H1 (cell line): Measurements from ENCODE around the gene MORN4. TPM values are rescaled to one million over a fixed set of nuclear protein-coding genes. Genes with fewer than 3 reads are reported as not detected.

Experiments used
- CTCF ChIA-PET: fragments of 300-600 bp; sonication (Branson Sonifier 250); formaldehyde crosslinking; loops from one replicate; lab custom pipeline; 2021; ENCODE audit not compliant: partially characterized antibody; lab: Charles Lee
- POLR2A ChIA-PET: fragments of 300-600 bp; sonication (Branson Sonifier 250); formaldehyde crosslinking; loops from one replicate; lab custom pipeline; 2021; ENCODE audit warnings: inconsistent platforms; ENCODE audit not compliant: partially characterized antibody; lab: Charles Lee
- DNase-seq, 2 experiments: peaks; one replicate each; pipeline versions ENCODE4 v3.0.0 to v3.0.0-alpha.2; 2010 to 2022; ENCODE audit warnings: low spot score in 2 of 2, low read depth in 1 of 2, mixed read lengths in 1 of 2
- FAIRE-seq: peaks from 2 replicates; lab custom pipeline; 2011; peaks lifted over from hg19 to GRCh38; lab: Jason Lieb, UNC
- H2AFZ ChIP-seq: 2 replicates; pipeline ENCODE4 v1.8.1; 2012; ENCODE audit warnings: low read length, inconsistent platforms
- H2AK5ac ChIP-seq: 2 replicates; pipeline ENCODE4 v1.6.1; 2013; ENCODE audit warnings: low read depth, low read length
- H2BK120ac ChIP-seq: replicated peaks from 2 replicates; pipeline ENCODE3; 2013; ENCODE audit warnings: low read depth, low read length, inconsistent platforms
- H2BK12ac ChIP-seq: 2 replicates; pipeline ENCODE4 v1.6.1; 2013; ENCODE audit warnings: low read depth, low read length
- H2BK15ac ChIP-seq: 2 replicates; pipeline ENCODE4 v1.6.1; 2013; ENCODE audit warnings: low read length
- H2BK20ac ChIP-seq: 2 replicates; pipeline ENCODE4 v1.6.1; 2013; ENCODE audit warnings: low read length
- H2BK5ac ChIP-seq: 2 replicates; pipeline ENCODE4 v1.6.1; 2013; ENCODE audit warnings: low read depth, low read length
- H3K14ac ChIP-seq: 2 replicates; pipeline ENCODE4 v1.6.1; 2013; ENCODE audit warnings: inconsistent platforms; ENCODE audit not compliant: insufficient read length
- H3K18ac ChIP-seq: 2 replicates; pipeline ENCODE4 v1.6.1; 2013; ENCODE audit warnings: low read length; ENCODE audit errors: extremely low read depth
- H3K23ac ChIP-seq: 2 replicates; pipeline ENCODE4 v1.6.1; 2013; ENCODE audit warnings: inconsistent platforms; ENCODE audit not compliant: insufficient read length
- H3K23me2 ChIP-seq: 2 replicates; pipeline ENCODE4 v1.6.1; 2013; ENCODE audit warnings: low read depth, low read length
- H3K27ac ChIP-seq: 2 replicates; pipeline ENCODE4 v1.6.1; 2011; ENCODE audit warnings: low read depth, low read length, inconsistent platforms
- H3K27me3 ChIP-seq, 4 experiments: replicated peaks in 1 of 4; 1 replicate in 1 of 4; 2 replicates in 3 of 4; pipeline versions ENCODE4 v1.6.1 to v1.8.1; 2011 to 2013; ENCODE audit warnings: low read length in 3 of 4, mild to moderate bottlenecking in 3 of 4, inconsistent platforms in 2 of 4, mixed read lengths in 2 of 4, moderate library complexity in 1 of 4; ENCODE audit not compliant: control insufficient read depth in 3 of 4, insufficient read depth in 3 of 4; ENCODE audit errors: extremely low read depth in 1 of 4
- H3K36me3 ChIP-seq, 4 experiments: 2 replicates each; pipeline versions ENCODE4 v1.6.1 to v1.8.1; 2011 to 2013; ENCODE audit warnings: mild to moderate bottlenecking in 4 of 4, low read length in 3 of 4, moderate library complexity in 2 of 4, control low read depth in 1 of 4, inconsistent platforms in 1 of 4; ENCODE audit not compliant: insufficient read depth in 4 of 4, control insufficient read depth in 2 of 4
- H3K4ac ChIP-seq: replicated peaks from 2 replicates; pipeline ENCODE3; 2013; ENCODE audit warnings: low read length, low read depth, mixed read lengths, inconsistent platforms; ENCODE audit not compliant: insufficient read length
- H3K4me1 ChIP-seq, 4 experiments: replicated peaks in 1 of 4; 1 replicate in 1 of 4; 2 replicates in 3 of 4; pipeline versions ENCODE4 v1.6.1 to v1.8.1; 2011 to 2013; ENCODE audit warnings: low read length in 3 of 4, inconsistent platforms in 2 of 4, mixed read lengths in 1 of 4; ENCODE audit not compliant: insufficient read depth in 4 of 4, control insufficient read depth in 3 of 4
- H3K4me2 ChIP-seq, 2 experiments: 2 replicates each; pipeline versions ENCODE4 v1.6.1 to v1.8.1; 2011 to 2013; ENCODE audit warnings: low read depth in 2 of 2, low read length in 2 of 2, control low read depth in 1 of 2, inconsistent platforms in 1 of 2, mild to moderate bottlenecking in 1 of 2; ENCODE audit not compliant: insufficient read depth in 1 of 2
- H3K4me3 ChIP-seq, 4 experiments: fragments of 200-600, 300-600 bp in 1 of 4; sonication (generic), shearing (Covaris generic), sonication (Bioruptor Twin) in 1 of 4; 2 replicates each; pipeline versions ENCODE4 v1.5.1 to v1.8.1; 2011 to 2016; ENCODE audit warnings: low read length in 4 of 4, low read depth in 3 of 4, control low read depth in 2 of 4, inconsistent platforms in 2 of 4, mild to moderate bottlenecking in 2 of 4, mixed read lengths in 1 of 4, moderate library complexity in 1 of 4; ENCODE audit not compliant: insufficient read depth in 2 of 4; ENCODE audit errors: extremely low read depth in 1 of 4
- H3K56ac ChIP-seq: replicated peaks from 2 replicates; pipeline ENCODE3; 2013; ENCODE audit warnings: low read depth, mild to moderate bottlenecking, mixed read lengths, low read length, inconsistent platforms; ENCODE audit not compliant: insufficient read length
- H3K79me1 ChIP-seq: 2 replicates; pipeline ENCODE4 v1.6.1; 2013; ENCODE audit warnings: low read depth, low read length, control low read depth
- H3K79me2 ChIP-seq, 2 experiments: 2 replicates each; pipeline versions ENCODE4 v1.6.1 to v1.8.1; 2012 to 2013; ENCODE audit warnings: low read length in 2 of 2, mild to moderate bottlenecking in 2 of 2, inconsistent platforms in 1 of 2; ENCODE audit not compliant: insufficient read depth in 2 of 2, control insufficient read depth in 1 of 2
- H3K9ac ChIP-seq, 4 experiments: replicated peaks in 1 of 4; 1 replicate in 1 of 4; 2 replicates in 3 of 4; pipeline versions ENCODE4 v1.6.1 to v1.8.1; 2011 to 2013; ENCODE audit warnings: low read depth in 3 of 4, low read length in 3 of 4, control low read depth in 2 of 4, mild to moderate bottlenecking in 2 of 4, moderate library complexity in 2 of 4, inconsistent platforms in 1 of 4; ENCODE audit errors: extremely low read depth in 1 of 4
- H3K9me3 ChIP-seq, 2 experiments: 2 replicates each; pipeline versions ENCODE4 v1.6.1 to v1.8.1; 2012 to 2013; ENCODE audit warnings: mild to moderate bottlenecking in 2 of 2, moderate library complexity in 2 of 2, control low read depth in 1 of 2, inconsistent platforms in 1 of 2, low read depth in 1 of 2, low read length in 1 of 2, mixed read lengths in 1 of 2; ENCODE audit not compliant: insufficient read depth in 2 of 2
- H4K20me1 ChIP-seq, 2 experiments: replicated peaks in 1 of 2; 2 replicates each; pipeline versions ENCODE3 to v1.8.1; 2011 to 2013; ENCODE audit warnings: inconsistent platforms in 2 of 2, low read length in 2 of 2, mild to moderate bottlenecking in 1 of 2; ENCODE audit not compliant: insufficient read depth in 2 of 2, control insufficient read depth in 1 of 2
- H4K5ac ChIP-seq: 2 replicates; pipeline ENCODE4 v1.6.1; 2013; ENCODE audit warnings: low read length, low read depth, mixed read lengths, inconsistent platforms; ENCODE audit not compliant: insufficient read length
- H4K8ac ChIP-seq: 2 replicates; pipeline ENCODE4 v1.8.0; 2013; ENCODE audit warnings: mild to moderate bottlenecking, moderate library complexity, low read length, inconsistent platforms; ENCODE audit not compliant: insufficient read depth; ENCODE audit errors: extremely low read depth
- H4K91ac ChIP-seq: replicated peaks from 2 replicates; pipeline ENCODE3; 2013; ENCODE audit warnings: low read length, mixed read lengths, inconsistent platforms; ENCODE audit not compliant: insufficient read length
- CBX5 ChIP-seq: fragments of 300-800, 300-1000 bp; sonication (generic); IDR thresholded peaks from 2 replicates; pipeline ENCODE4 v1.7.1; 2016; ENCODE audit warnings: antibody characterized with exemption, low read length, low read depth
- CHD2 ChIP-seq: IDR thresholded peaks from 2 replicates; pipeline ENCODE4 v1.6.1; 2012; ENCODE audit warnings: low read length, improper control_type of control experiment
- E2F6 ChIP-seq: IDR thresholded peaks from 2 replicates; pipeline ENCODE4 v1.6.1; 2012; ENCODE audit warnings: inconsistent platforms
- HDAC6 ChIP-seq: IDR thresholded peaks from one replicate; pipeline ENCODE4 v1.7.1; 2012; ENCODE audit warnings: low read depth, mild to moderate bottlenecking, inconsistent platforms, low read length, moderate library complexity
- MAX ChIP-seq: IDR thresholded peaks from 2 replicates; pipeline ENCODE4 v1.6.1; 2012; ENCODE audit warnings: inconsistent platforms
- NANOG ChIP-seq: IDR thresholded peaks from 2 replicates; pipeline ENCODE4 v1.6.1; 2011; ENCODE audit warnings: low read length, low read depth, mild to moderate bottlenecking, inconsistent platforms; ENCODE audit not compliant: insufficient read depth, poor library complexity, severe bottlenecking
- SP1 ChIP-seq: IDR thresholded peaks from 2 replicates; pipeline ENCODE4 v1.6.1; 2011; ENCODE audit warnings: low read depth, low read length
- SP2 ChIP-seq: IDR thresholded peaks from 2 replicates; pipeline ENCODE4 v1.6.1; 2012; ENCODE audit warnings: mild to moderate bottlenecking, low read length, inconsistent platforms
- TAF7 ChIP-seq: optimal IDR thresholded peaks from 2 replicates; pipeline ENCODE3; 2011; ENCODE audit warnings: low read depth, mild to moderate bottlenecking, inconsistent platforms, low read length, moderate library complexity, borderline replicate concordance
- USF2 ChIP-seq: IDR thresholded peaks from 2 replicates; pipeline ENCODE4 v1.6.1; 2011; ENCODE audit warnings: low read length, improper control_type of control experiment
- ZNF274 ChIP-seq: IDR thresholded peaks from 2 replicates; pipeline ENCODE4 v1.7.0; 2012; ENCODE audit warnings: low read length, borderline replicate concordance; ENCODE audit errors: extremely low read depth
- WGBS, 2 experiments: shearing (Covaris generic) in 1 of 2; methylation state at CpG; one replicate each; pipeline versions ENCODE4 v1.1.6 to v1.1.7; 2013 to 2015; ENCODE audit warnings: low lambda C conversion rate in 2 of 2, mixed read lengths in 2 of 2, inconsistent platforms in 1 of 2, low coverage in 1 of 2, missing lambda C conversion rate in 1 of 2; ENCODE audit not compliant: insufficient replicate concordance in 2 of 2, insufficient coverage in 1 of 2, insufficient read length in 1 of 2; ENCODE audit errors: extremely low coverage in 1 of 2, missing lambda C conversion rate in 1 of 2; 5-methylcytosine and 5-hydroxymethylcytosine counted together
- polyA plus RNA-seq, 7 experiments: library from polyadenylated mRNA; depleted of rRNA in 3 of 7; stranded (reverse) in 5 of 7; unstranded in 2 of 7; fragments of >200 nt in 5 of 7; fragments of 200-250 nt in 2 of 7; gene quantifications; 1 replicate in 5 of 7; 2 replicates in 1 of 7; 4 replicates in 1 of 7; pipeline versions ENCODE4 v1.2.1 to v1.2.3, GENCODE V29; 2011 to 2013; ENCODE audit warnings: missing spikeins in 2 of 7, mixed read lengths in 2 of 7
- total RNA-seq: library from RNA; stranded (reverse); fragmentation: NEBNext Ultra II Directional; extraction: Animal tissue kit (Norgen Biotek cat#: 25700); gene quantifications from 2 replicates; pipeline ENCODE4 v1.2.1, GENCODE V29; 2021

Gene MORN4
- total and polyA plus RNA-seq, 2 of the 8 experiments (the other 6 are each of a cell fraction or from before 2014, with no cell fraction given) = 13.6 to 22.0 TPM

- H3K79me1 ChIP-seq = no peaks in the 10 kb centered on the region
- H3K4ac ChIP-seq = no peak overlapping the region
- no peak overlapping the region for H3K9ac ChIP-seq
- no peak overlapping the region for H2BK12ac ChIP-seq
- no peak overlapping the region for H4K91ac ChIP-seq
- POLR2A ChIA-PET = no interaction called here
- no peaks in the 10 kb centered on the region for H3K27me3 ChIP-seq
- H3K36me3 ChIP-seq = peaks cover 0 to 7% (median 0%) of the 10 kb centered on the region in 4 experiments; a peak in 2 of 8 replicates
- no peak overlapping the region for H2BK5ac ChIP-seq
- H2BK15ac ChIP-seq = no peak overlapping the region
- no peak overlapping the region for H4K8ac ChIP-seq
- H3K23ac ChIP-seq = no peak overlapping the region
- WGBS, 2 experiments = 89% methylated on average over 4 of the region's 4 CpGs; no CpG with 5 or more reads in 1 of the 2 experiments
- no peak overlapping the region for H3K4me3 ChIP-seq
- H2AK5ac ChIP-seq = no peak overlapping the region
- CTCF ChIA-PET = interaction anchor here (0.8 to 1.3 kb wide), 3 partner anchors 10 to 47 kb away, joined by 3 to 6 read pairs (median 5); no protein-coding TSS in a partner anchor
- no peak overlapping the region for H3K56ac ChIP-seq
- no peak overlapping the region for H3K4me2 ChIP-seq
- no peaks in the 10 kb centered on the region for H4K20me1 ChIP-seq
- H3K27ac ChIP-seq = no peak overlapping the region
- no peak overlapping the region for H2BK120ac ChIP-seq
- H2BK20ac ChIP-seq = no peak overlapping the region
- no peak overlapping the region for H3K18ac ChIP-seq
- no peaks in the 10 kb centered on the region for H3K79me2 ChIP-seq
- peaks cover 3 to 4% of the 10 kb centered on the region in 2 experiments; a peak in 1 of 4 replicates for H3K9me3 ChIP-seq
- no peak overlapping the region for H3K14ac ChIP-seq
- DNase-seq = no peak
- no peak for TF ChIP-seq CBX5
- TF ChIP-seq TAF7 = no peak
- no peak for TF ChIP-seq USF2
- no peak for TF ChIP-seq CHD2
- TF ChIP-seq SP1 = no peak
- TF ChIP-seq HDAC6 = no peak
- TF ChIP-seq E2F6 = no peak
- TF ChIP-seq MAX = no peak
- TF ChIP-seq NANOG = no peak
- no peak for TF ChIP-seq ZNF274
- TF ChIP-seq SP2 = no peak
- no peak overlapping the region for H2AFZ ChIP-seq
- H4K5ac ChIP-seq = no peak overlapping the region
- H3K23me2 ChIP-seq = no peaks in the 10 kb centered on the region
- FAIRE-seq = no peak
- H3K4me1 ChIP-seq = no peaks in the 10 kb centered on the region
These were observed 68.5 kb downstream of the MORN4 start for GRCh38 chr10:97564776-97565175.
